Epidermal melanocyte (primary cell): ENCODE data around the gene GRPR.
"Not testable (repeated sequence)": the region's sequence is repeated elsewhere in the genome, so short reads cannot be mapped to it uniquely, and the experiment has no call there.

Source experiments
- DNase-seq: peaks from one replicate; pipeline ENCODE4 v3.0.0; 2011; ENCODE audit warnings: low spot score; ENCODE audit not compliant: insufficient read length

Gene GRPR

GRCh38 chrX:16177260-16177659 is 53.9 kb downstream of the GRPR start:
- no peak for DNase-seq

GRCh38 chrX:16183843-16184242 is 60.5 kb downstream of the GRPR start:
- not testable (repeated sequence) for DNase-seq

GRCh38 chrX:16185725-16186136 is 62.4 kb downstream of the GRPR start:
- no peak for DNase-seq

GRCh38 chrX:16186380-16187007 is 63.1 kb downstream of the GRPR start:
- DNase-seq, result no peak

DNA sequence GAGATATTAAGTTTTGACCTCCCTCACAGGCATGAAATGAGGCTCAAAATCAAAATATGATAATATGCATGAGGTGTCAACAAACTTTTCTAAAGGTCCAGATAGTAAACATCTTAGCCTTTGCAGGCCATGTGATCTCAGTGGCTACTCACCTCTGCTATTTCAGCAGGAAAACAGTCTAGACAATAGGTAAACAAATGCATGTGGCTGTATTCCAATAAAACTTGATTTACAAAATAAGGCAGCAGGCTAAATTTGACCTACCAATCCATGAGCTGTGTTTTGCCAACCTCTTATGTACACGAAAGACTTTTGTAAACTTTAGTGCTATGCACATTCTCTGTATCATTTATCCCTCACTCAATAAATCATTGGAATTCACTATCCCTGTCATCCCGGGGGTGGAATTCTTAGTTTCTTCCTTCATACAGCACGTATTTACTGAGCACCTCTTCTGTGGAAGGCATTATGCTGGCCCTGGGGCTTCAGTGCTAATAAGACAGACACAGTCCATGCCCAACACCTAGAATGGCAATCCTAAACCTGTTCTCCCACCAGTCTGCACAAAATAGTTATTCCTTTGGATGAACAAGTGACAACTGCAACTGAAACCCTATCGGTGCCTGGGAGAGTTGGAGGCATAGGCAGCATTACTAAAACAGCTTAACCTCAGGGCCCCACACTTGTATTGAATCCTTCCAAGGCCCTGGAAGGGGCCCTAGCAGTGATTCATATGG is 63.8 kb downstream of the GRPR start:
- DNase-seq, result no peak

DNA sequence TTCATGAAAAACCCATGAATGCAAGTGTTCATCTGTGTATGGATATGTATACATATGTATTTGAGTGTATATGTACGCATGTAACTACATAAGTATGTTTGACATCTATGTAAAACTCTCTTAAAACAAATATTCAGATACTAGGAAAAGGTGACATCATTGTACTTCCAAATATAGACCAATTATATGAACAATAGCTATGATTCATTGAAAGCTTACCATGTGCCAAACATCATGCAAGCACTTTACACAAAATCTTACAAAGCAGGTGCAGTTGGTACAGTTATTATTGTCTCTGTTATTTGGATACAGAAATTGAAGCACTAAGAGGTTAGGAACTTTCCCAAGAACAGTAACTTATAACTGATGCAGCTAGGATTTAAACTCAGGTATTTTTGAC is 65.3 kb downstream of the GRPR start:
- no peak for DNase-seq

- no peak for DNase-seq
Measured at GRCh38 chrX:16191605-16192004, 68.2 kb downstream of the GRPR start.

- no peak for DNase-seq
Measured at GRCh38 chrX:16196829-16197228, 73.5 kb downstream of the GRPR start.

DNA sequence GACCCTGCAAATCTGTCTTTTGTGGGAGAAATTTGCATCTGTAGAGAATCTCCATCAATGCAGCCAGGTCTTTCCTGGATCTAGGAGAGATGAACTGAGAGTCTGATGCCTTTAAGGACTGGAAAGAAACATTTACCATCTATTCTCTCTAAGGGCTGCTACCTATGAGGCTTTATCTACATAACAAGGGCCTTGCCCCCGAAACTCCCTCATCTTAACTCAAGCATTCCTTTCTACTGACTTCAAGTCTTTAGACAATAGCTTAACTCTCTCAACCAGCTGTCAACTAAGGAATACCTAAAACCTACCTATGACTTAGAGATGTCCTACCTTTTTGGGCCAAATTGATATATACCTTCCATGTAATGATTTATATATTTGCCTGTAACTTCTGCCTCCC is 76.0 kb downstream of the GRPR start:
- DNase-seq, result no peak

DNA sequence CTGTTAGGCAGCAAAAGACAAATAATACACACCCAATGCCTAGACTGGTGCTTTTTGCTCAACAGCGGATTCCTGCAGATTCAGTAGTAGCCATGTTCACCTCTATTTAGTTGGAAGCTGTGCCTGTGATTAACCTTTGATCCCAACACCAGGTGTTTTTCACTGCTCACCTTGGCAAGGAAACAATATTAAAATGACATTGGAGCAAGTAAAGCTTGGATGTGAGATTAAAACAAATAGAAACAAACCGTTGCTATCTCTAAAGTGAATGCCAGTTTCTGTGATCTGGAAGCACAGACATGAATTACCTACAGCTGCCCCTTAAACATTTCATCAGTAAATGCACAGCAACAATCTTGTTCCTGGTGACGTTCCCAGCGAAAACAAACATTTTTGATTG is 79.6 kb downstream of the GRPR start:
- no peak for DNase-seq
